GM21737 (cell line): Measurements from ENCODE around the gene FAAP100.
"Not testable (repeated sequence)": the region's sequence is repeated elsewhere in the genome, so short reads cannot be mapped to it uniquely, and the experiment has no call there.

Experiments
- ATAC-seq: cut with Tn5 transposase; IDR thresholded peaks from one replicate; pipeline ENCODE4 v1.9.1; 2021; ENCODE audit warnings: mild to moderate bottlenecking, moderate library complexity; ENCODE audit not compliant: unreplicated experiment

Gene FAAP100, protein sequence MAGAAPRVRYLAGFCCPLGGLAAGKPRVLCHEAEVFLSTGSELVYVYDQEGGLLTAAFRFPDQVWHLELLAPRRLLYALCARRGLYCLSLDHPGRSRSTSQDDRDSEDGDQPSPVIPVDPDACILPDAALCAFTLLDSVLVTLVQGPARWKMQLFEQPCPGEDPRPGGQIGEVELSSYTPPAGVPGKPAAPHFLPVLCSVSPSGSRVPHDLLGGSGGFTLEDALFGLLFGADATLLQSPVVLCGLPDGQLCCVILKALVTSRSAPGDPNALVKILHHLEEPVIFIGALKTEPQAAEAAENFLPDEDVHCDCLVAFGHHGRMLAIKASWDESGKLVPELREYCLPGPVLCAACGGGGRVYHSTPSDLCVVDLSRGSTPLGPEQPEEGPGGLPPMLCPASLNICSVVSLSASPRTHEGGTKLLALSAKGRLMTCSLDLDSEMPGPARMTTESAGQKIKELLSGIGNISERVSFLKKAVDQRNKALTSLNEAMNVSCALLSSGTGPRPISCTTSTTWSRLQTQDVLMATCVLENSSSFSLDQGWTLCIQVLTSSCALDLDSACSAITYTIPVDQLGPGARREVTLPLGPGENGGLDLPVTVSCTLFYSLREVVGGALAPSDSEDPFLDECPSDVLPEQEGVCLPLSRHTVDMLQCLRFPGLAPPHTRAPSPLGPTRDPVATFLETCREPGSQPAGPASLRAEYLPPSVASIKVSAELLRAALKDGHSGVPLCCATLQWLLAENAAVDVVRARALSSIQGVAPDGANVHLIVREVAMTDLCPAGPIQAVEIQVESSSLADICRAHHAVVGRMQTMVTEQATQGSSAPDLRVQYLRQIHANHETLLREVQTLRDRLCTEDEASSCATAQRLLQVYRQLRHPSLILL

DNA sequence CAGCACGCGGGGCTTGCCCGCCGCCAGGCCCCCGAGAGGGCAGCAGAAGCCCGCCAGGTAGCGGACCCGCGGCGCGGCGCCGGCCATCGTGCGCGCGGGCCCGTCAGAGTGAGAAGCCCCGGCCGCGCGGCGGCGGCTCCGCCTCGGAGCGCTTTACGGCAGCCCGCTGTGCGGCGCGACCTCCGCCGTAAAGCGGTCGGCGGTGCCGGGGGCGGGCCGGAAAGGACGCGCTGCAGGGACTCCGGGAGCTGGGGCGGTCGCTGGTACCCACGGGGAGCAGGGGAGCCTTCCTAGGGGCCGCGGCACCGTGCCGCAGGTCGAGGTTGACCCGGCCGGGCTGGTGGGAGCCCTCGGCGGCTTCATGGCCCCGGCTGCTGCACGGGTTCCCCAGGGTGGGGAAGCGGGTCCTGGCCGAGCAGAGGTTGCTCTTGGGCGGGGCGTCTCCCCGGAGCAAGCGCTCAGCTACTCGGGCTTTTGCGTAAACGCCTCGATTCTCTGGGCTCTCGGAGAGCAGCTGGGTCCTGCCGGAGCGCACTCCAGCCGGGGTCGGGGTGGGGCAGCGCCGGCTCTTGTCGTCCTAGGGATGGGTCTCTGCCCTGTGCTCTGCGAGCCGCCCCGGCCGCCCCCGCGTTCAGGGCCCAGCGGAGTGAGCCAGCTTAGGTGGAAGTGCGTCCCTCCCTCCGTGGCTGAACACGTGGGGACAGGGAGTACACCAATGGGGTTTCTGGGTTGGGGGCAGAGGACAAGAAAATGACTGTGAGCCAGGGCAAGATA, at the start of gene FAAP100:
TSS of gene FAAP100 (minus strand) at position 110 of the 774 bp plus-strand sequence. CDS start at position 87, 23 bp downstream.
- peak; percentile 44 for ATAC-seq

DNA sequence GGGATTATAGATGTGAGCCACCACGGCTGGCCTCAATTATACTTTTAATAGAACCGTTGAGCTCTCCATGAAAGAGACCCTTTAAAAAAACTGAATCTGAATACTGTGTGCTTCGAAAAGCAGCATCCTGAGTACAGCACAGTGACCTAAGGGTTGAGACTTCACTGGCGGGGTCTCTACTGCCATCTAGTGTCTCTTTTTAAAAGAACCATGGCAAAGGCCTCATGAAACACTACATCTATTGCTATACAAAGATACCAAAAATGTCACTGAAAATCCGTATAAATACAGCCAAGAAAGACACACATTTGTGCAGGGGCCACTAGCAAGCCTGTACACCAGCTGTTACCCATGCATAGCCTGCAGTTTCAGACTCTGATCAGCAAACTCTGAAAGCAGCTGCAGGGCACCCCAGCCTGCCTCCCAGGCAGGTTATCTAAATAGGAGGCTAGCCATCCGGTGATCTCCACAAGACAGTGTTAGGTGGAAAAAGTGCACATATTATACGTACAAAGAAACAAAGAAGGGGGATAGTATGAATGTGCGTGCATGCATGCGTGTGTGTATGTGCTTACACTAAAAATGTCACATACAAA, 49.5 kb upstream of the FAAP100 start:
- no peak for ATAC-seq

DNA sequence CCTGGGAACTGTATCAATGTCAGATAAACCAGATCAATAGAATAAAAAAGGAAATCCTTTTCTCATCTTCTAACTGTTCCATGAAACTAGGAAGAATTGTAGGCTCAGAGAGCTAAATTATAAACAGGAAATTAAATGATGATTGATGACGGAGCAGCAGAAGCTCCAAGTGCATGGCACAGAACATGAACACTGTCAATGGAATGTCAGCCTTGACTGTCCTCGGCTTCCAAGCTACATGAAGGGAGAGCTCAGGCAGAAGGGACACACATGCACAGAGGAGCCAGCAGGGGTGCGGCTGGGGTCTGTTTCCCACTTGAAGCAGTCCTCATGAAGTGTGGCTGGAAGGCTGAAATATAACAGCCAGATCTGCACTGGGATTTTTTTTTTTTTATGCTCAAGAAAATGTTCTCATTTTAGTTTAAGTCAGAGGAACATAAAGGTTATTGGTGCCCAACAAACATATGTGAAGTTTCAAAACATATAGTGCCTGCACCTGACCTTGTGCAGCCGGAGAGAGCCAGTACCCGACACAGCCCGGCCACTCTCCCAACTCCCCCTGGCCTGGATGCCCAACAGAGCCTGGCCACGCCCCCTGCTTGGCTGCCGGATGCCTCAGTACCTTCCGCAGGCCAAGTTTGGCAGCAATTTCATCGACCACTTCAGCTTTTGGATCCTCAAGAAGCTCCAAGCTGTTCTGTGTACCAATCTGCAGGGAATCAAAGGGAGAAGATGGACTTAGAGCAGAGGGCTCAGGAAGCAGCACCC, 47.8 kb upstream of the FAAP100 start:
- ATAC-seq = no peak

DNA sequence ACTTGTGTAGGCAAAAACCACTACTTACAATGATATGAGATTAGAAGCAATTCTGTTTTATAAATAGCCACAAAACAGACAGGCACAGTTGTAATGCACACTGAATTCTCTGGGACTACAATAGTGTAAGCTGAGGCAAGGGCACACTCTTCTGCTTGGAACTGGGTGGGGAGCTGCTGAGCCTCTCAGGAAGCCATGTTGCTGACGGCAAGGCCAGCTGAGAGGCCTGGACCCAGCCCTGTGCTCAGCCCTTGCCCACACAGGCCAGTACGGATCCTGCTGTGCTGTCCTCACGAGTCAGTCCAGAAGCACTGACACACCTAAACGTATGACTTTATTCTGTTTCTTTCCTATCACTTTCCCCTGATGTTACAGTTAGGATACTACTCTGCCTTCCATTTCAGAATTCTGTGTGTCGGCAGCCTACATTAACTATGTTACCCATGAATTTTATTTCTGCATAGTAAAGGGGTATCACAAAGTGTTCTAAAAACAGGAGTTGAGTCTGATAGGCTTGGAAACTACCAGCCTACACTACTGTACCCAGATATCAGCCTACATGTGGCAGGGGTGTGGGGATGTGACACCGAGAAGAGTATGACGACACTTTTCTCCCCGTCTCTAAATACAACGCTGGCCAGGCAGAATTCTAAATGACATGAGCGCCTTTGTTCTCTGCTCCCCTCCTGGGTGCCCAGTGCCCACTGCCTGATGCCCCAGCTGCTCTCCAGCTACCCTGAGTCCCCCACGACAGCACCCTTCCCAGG, 41.1 kb upstream of the FAAP100 start:
- ATAC-seq = no peak

DNA sequence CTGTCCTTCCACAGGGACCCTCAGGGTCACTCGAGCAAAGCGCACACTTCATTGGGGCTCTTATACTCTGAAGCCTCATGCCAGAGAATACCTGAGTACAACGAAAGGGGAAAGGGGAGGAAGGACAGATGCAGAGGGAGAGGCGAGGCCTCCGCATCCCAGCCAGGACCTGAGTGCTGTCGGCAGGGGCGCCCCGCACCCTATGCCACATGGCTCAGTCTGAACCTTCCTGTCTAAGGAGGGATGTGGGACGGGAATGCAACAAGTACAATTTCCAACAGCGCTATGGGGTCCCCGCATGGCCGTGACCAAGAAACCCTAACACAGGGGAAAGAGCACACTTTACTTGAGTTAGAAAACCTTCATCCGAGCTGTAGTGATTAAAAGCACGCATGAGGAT, 39.8 kb upstream of the FAAP100 start:
- ATAC-seq = no peak

DNA sequence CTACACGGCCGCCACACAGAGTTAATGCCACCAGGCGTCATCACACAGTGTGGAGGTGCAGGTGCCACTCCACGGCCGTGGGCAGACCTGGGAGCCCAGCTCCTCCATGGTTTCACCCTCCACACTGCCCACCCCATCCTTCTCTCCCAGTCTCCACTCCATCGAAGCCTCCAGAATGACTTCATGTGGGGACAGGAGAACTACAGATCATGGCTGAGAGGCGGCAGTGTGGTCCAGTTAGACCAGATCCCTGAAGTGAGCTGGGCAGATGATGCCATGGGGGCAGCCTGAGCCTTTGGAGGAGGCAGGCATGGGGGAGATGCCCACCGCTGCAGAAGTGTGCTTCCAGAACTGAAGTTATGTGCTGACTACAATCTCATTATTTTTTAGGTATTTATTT, 38.0 kb upstream of the FAAP100 start:
- ATAC-seq = no peak

DNA sequence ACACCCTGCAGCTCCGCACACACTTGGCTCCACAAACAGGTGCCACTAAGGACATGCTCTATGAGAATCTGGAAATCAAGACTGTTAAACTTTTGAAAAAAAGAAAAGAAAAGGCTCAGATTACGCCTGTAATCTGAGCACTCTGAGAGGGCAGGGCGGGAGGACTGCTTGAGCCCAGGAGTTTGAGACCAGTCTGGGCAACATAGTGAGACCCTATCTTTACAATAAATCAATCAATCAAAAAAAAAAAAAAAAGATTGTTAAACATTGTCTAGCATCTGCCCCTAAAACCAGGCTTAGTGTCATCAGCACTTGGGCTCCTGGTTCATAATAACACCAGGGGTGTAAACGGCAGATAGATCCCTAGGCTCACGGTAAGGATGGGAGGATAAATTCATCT, 37.5 kb upstream of the FAAP100 start:
- no peak for ATAC-seq

DNA sequence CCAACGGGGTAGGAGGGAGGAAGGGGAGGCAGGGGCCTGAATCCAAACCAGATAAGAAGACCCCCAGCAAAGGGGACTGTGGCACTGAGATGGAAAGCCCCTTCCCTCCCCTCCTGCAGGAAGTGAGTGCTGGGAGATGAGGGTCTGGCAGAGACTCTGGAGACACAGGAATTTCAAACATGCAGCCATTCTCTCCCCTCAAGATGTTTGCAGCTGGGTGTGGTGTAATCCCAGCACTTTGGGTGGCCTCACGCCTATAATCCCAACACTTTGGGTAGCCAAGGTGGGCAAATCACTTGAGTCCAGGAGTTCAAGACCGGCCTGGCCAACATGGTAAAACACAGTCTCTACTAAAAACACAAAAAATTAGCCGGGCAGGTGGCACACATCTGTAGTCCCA, 33.9 kb upstream of the FAAP100 start:
- ATAC-seq = no peak

DNA sequence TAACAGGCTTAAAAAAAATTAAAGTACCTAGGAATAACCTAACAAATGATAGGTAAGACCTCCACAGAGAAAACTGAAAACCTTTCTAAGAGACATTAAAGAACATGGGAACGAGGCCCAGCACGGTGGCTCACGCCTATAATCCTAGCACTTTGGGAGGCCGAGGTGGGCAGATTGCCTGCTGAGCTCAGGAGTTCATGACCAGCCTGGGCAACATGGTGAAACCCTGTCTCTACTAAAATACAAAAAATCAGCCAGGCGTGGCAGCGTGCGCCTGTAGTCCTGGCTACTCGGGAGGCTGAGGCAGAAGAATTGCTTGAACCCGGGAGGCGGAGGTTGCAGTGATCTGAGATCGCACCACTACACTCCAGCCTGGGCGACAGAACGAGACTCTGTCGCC, 32.6 kb upstream of the FAAP100 start:
- ATAC-seq = not testable (repeated sequence)

DNA sequence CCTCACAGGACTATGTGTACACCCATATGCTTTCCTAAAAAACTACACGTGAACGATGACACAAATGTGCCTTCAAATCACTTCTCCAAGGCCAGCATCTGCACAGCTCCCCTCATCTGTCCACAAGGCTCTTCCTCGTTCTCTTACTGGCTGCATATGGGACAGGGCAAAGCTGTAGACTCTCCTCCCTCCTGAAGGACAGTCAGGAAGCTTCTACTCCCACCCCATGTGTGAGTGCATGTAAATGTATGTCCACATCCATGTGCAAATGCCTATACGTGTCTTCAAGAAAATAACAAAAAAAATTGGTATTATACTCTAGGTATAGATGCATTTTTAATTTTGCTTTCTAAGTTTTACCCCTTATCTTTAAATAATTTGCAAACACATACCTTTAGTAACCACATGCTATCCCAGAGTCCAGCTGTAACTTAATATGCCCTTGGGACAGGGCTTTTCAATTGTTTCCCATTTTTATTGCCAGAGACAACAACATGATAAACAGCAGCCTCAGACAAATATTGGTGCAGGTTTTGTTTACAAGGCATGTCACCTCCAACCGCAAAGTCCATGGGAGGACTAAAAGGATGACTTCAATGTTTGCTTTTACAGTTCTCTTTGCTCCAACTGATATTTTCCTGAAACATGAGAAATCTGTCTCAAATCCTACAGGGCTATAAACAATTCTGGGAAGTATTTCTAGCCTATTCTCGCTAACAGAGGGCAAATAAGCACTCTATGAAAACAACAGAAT, 31.6 kb upstream of the FAAP100 start:
- ATAC-seq = no peak

DNA sequence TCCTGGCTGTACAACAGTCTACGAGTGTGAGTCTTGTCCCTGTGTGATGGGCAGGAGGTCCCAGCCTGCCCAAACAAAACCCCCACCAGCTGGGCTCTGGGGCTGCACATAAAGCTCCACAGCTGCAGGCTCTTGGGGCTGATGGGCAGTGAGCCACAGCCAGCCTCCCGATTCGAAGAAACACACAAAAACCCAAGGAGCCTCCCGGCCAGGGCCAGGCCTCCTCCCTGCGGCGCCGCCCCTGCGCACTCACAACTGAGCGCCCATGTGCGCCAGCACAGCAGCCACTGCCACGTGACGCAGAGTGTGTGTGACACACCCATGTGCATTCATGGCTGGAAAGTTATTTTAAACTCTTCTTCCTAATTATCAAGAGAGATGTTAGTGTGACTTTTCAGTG, 30.6 kb upstream of the FAAP100 start:
- ATAC-seq = no peak

DNA sequence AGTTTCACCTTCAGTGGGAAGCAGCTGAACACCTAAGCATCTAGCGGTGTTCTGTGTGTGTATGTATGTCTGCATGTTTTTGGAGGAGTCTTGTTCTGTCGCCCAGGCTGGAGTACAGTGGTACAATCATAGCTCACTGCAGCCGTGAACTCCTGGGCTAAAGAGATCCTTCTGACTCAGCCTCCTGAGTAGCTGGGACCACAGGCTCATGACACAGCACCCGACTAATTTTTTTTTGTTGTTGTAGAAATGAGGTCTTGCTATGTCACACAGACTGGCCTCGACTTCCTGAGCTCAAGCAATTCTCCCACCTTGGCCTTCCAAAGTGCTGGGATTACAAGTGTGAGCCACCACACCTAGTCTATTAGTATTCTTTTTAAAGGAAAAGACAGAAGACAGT, 30.2 kb upstream of the FAAP100 start:
- ATAC-seq = no peak

DNA sequence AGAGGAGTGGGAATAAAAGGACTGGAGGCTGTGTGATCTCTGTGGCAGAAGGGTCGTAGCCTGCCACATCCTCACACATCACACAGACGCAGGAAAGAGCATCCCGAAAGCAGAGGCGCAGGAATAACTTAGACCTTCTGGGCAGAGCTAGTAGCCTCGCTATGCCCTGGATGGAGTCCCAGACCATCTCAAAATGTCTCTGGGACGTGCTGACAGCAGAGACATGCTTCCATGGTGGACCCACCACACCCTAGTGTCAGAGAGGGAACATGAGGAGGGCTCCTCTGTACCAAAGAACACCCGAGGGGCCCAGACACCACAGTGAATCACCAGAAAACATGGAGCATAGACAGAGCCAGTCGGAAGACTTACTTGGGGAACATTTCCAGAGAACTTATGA, 29.6 kb upstream of the FAAP100 start:
- ATAC-seq = no peak

DNA sequence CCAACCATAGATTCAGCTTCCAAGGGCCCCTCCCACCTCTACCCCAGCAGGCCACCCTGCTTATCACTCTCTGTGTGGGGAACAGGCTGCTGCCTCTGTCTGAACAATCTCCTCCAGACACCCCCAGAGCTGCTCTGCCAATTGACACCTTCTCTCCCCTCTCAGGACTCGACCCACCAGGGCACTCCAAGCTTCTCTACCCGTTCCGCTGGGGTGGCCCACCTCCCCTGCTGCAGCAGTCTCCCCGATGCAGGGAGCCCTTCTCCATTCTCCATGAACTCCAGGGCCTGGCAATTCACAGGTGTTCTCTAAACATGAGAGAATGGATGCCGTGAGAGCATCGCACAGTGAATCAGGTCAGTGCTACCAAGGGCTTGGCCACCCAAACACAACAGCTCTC, 28.3 kb upstream of the FAAP100 start:
- no peak for ATAC-seq

DNA sequence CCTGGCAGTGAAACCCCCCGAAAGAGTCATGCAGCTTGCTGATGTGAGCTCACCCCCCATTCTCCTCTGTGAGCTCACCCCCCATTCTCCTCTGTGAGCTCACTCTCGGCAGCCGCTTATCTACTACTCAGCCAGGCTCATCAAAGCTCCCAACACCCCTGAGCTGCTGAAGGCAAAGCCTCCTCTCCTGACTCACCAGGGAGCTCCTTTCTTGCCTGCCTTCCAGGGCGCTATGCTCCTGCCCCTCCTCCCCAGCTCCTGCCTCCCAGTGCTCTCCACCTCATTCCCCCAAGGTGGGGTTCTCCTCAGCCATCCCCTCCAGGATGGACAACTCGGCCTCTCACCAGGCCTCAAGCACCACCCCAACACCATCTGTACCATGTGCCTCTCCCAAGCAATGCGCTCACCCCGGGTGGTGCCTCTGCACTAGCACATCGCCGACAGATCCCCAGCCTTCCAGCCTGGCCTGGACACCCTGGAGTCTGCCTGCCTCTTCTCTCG, 27.7 kb upstream of the FAAP100 start:
- no peak for ATAC-seq

DNA sequence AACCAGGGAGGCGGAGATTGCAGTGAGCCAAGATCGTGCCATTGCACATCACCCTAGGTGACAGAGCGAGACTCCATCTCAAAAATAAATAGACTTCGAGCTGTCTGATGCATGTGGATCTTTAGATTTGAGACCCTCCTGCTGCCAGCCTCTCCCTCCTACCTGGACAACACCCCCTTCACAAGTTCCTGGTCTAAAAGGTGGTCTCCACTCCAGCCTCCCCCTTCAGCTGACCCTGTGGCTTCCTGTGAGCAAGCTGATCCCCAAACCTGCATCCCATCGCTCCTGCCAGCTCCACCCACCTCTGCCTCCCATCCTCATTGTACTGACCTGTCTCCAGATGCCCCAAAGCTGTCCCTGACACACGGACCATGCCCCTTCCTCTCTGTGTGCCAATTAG, 27.1 kb upstream of the FAAP100 start:
- ATAC-seq = no peak

DNA sequence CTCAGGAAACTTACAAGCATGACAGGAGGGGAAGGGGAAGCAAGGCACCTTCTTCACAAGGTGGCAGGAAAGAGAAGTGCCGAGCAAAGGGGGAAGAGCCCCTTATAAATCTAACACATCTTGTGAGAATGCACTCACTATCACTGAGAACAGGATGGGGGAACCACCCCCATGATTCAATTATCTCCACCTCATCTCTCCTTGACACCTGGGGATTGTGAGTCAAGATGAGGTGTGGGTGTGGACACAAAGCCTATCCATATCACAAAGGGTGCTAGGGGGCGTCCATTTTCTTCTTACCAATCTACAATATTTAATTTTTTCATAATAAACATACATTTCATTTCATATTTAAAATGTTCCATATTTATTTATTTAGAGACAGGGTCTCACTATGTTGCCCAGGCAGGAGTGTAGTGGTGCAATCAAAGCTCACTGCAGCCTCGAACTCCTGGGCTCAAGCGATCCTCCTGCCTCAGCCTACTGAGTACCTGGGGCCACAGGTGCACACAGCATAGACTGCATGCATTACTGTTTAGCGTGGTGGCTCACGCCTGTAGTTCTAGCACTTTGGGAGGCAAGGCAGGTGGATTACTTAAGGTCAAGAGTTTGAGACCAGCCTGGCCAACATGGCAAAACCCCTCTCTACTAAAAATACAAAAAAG, 26.5 kb upstream of the FAAP100 start:
- ATAC-seq = no peak

DNA sequence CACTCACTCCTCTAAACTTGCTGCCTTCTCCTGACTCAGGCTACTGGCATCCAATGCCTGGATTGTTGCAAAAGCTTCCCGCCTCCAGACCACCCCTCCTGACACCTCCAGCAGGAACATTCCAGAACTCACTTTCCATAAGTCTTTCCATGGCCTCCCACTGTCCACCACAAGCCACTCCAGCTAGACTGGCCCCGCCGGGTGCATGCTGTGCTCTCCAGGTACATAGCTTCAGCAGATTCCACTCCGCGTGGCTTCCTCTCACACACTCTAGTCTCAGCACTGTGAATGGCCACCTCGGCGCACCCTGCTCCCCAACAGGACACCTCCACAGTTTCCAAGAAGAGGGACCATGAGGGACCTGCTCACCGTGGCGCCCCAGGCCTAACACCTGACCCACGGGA, 25.9 kb upstream of the FAAP100 start:
- ATAC-seq = no peak
